Left ventricle myocardium superior (tissue), 1 donor: ENCODE data around the gene CNTROB. TPM values are rescaled to one million over a fixed set of nuclear protein-coding genes. Genes with fewer than 3 reads are reported as not detected.

ENCODE experiments used
- total RNA-seq: library from RNA; stranded (reverse); fragmentation: NEBNext Ultra II Directional; extraction: Animal tissue kit (Norgen Biotek cat#: 25700); gene quantifications from one replicate; pipeline ENCODE4 v1.2.1, GENCODE V29; 2021
- donor health status: DM: no; HTN: yes; CAD: no; lungs with severe emphysema.

The CNTROB gene
- total RNA-seq, 1 donor from 2014 or later: 10.8 TPM

Other genes starting within 250 kb of the CNTROB start
- gene TP53, start 244.7 kb upstream of the CNTROB start, total RNA-seq: 13.7 TPM
- 5.3 TPM for gene WRAP53, start 243.7 kb upstream of the CNTROB start, total RNA-seq
- gene EFNB3, start 227.0 kb upstream of the CNTROB start, total RNA-seq: 0.25 TPM
- gene DNAH2, start 214.5 kb upstream of the CNTROB start, total RNA-seq: 0.05 TPM
- gene KDM6B, start 98.0 kb upstream of the CNTROB start, total RNA-seq: 28.1 TPM
- gene TMEM88, start 77.1 kb upstream of the CNTROB start, total RNA-seq: 32.6 TPM
- 93.2 TPM for gene NAA38, start 74.6 kb upstream of the CNTROB start, total RNA-seq
- 25.6 TPM for gene CYB5D1, start 74.2 kb upstream of the CNTROB start, total RNA-seq
- gene CHD3, start 43.4 kb upstream of the CNTROB start, total RNA-seq: 13.1 TPM
- 1.1 TPM for gene RNF227, start 15.9 kb upstream of the CNTROB start, total RNA-seq
- 0.52 TPM for gene KCNAB3, start 2.4 kb upstream of the CNTROB start, total RNA-seq
- gene TRAPPC1, start 260 bp upstream of the CNTROB start, total RNA-seq: 107 TPM
- gene GUCY2D, start 70.4 kb downstream of the CNTROB start, total RNA-seq: not detected
- gene ALOX15B, start 106.9 kb downstream of the CNTROB start, total RNA-seq: not detected
- gene ALOX12B, start 155.5 kb downstream of the CNTROB start, total RNA-seq: not detected
- gene ALOXE3, start 186.3 kb downstream of the CNTROB start, total RNA-seq: not detected
- not detected for gene HES7, start 191.9 kb downstream of the CNTROB start, total RNA-seq
- 126 TPM for gene PER1, start 220.2 kb downstream of the CNTROB start, total RNA-seq
- 62.3 TPM for gene VAMP2, start 230.7 kb downstream of the CNTROB start, total RNA-seq
- gene TMEM107, start 244.2 kb downstream of the CNTROB start, total RNA-seq: 5.2 TPM